ENCODE measurements around the gene OR10R2.

Gene OR10R2

GRCh38 chr1:158527190-158527815 lies 55.3 kb downstream of the OR10R2 start:
- no peak for DNase-seq (ENCODE audit: low spot score)
